HCT116 (cell line): ENCODE results near the gene NCBP1.

Experiments used
- CTCF ChIP-seq, 3 experiments: fragments of 200-600 bp in 1 of 3; sonication (generic) in 1 of 3; IDR thresholded peaks in 2 of 3; conservative IDR thresholded peaks in 1 of 3; 2 replicates each; pipeline ENCODE4 v1.5.1; 2012 to 2017; ENCODE audit warnings: low read depth in 2 of 3, low read length in 2 of 3, antibody characterized with exemption in 1 of 3, borderline replicate concordance in 1 of 3, control low read depth in 1 of 3, mild to moderate bottlenecking in 1 of 3, mixed read lengths in 1 of 3, mixed run types in 1 of 3, moderate library complexity in 1 of 3; ENCODE audit not compliant: insufficient read depth in 1 of 3
- POLR2A ChIP-seq: IDR thresholded peaks from 2 replicates; pipeline ENCODE4 v1.7.0; 2011; ENCODE audit warnings: borderline replicate concordance; ENCODE audit not compliant: insufficient read depth, insufficient read length; ENCODE audit errors: extremely low read depth
- REST ChIP-seq: IDR thresholded peaks from 2 replicates; pipeline ENCODE4 v1.6.1; 2012; ENCODE audit warnings: low read depth
- SIN3A ChIP-seq: IDR thresholded peaks from 2 replicates; pipeline ENCODE4 v1.6.1; 2012; ENCODE audit warnings: low read depth

GRCh38 chr9:97706246-97706645 lies 72.6 kb downstream of the NCBP1 start:
- TF ChIP-seq CTCF (IDR thresholded peaks at IDR 0.05 in 2 of 3, conservative IDR thresholded peaks at IDR 0.05 in 1 of 3; ENCODE audit: borderline replicate concordance in 1 of 3, insufficient read depth in 1 of 3, low read depth in 2 of 3, low read length in 2 of 3) (no peak), SIN3A (no peak), POLR2A (no peak), REST (no peak)
